Stimulated activated CD8-positive, alpha-beta memory T cell treated with anti-CD3 and anti-CD28 coated beads, Interleukin-15, amount 100 ng/mL, for 4 hours (primary cell): ENCODE measurements around the gene AMPD3.

ENCODE experiments used
- DNase-seq, 2 donors: peaks; one replicate each; pipeline ENCODE4 v3.0.0-alpha.2; 2020; ENCODE audit warnings: low read depth in 2 of 2

Gene AMPD3

GRCh38 chr11:10438458-10438857 lies 16.6 kb upstream of the AMPD3 start:
- no peak for DNase-seq

- DNase-seq = no peak
These were observed 15.7 kb upstream of the AMPD3 start for GRCh38 chr11:10439351-10439750.

- DNase-seq = no peak
These were observed 15.1 kb upstream of the AMPD3 start for GRCh38 chr11:10439924-10440323.

GRCh38 chr11:10440401-10440800 lies 14.7 kb upstream of the AMPD3 start:
- DNase-seq = no peak

- DNase-seq = no peak
These were observed 14.0 kb upstream of the AMPD3 start for GRCh38 chr11:10441091-10441490.

GRCh38 chr11:10441652-10442503 lies 13.2 kb upstream of the AMPD3 start:
- DNase-seq = no peak

GRCh38 chr11:10443152-10443551 lies 11.9 kb upstream of the AMPD3 start:
- DNase-seq = no peak

- no peak for DNase-seq
These were observed 11.3 kb upstream of the AMPD3 start for GRCh38 chr11:10443721-10444235.

- no peak for DNase-seq
These were observed 10.2 kb upstream of the AMPD3 start for GRCh38 chr11:10444725-10445315.

GRCh38 chr11:10447445-10447844 lies 7.6 kb upstream of the AMPD3 start:
- DNase-seq = no peak

GRCh38 chr11:10450462-10451425 lies 4.3 kb upstream of the AMPD3 start:
- no peak for DNase-seq

GRCh38 chr11:10451426-10452116 lies 3.5 kb upstream of the AMPD3 start:
- DNase-seq = no peak

- no peak for DNase-seq
These were observed 2.8 kb upstream of the AMPD3 start for GRCh38 chr11:10452211-10452767.

GRCh38 chr11:10453261-10453660 lies 1.8 kb upstream of the AMPD3 start:
- no peak for DNase-seq

- peak; percentile 54 to 66 for DNase-seq
These were observed 798 bp downstream of the AMPD3 start for GRCh38 chr11:10455637-10456487.

- DNase-seq = no peak
These were observed 1.5 kb downstream of the AMPD3 start for GRCh38 chr11:10456519-10456918.

- no peak for DNase-seq
These were observed 2.8 kb downstream of the AMPD3 start for GRCh38 chr11:10457901-10458300.

GRCh38 chr11:10459029-10459970 lies 4.2 kb downstream of the AMPD3 start:
- DNase-seq = peak; percentile 17 to 43
